K562 treated with DMSO at 1 percent for 12 hours (cell line): Measurements from ENCODE around the gene CA5B. TPM values are rescaled to one million over a fixed set of nuclear protein-coding genes. Genes with fewer than 3 reads are reported as not detected.

Experiments
- total RNA-seq: library from RNA; unstranded; fragments of 300-600 nt; gene quantifications from 2 replicates; pipeline ENCODE4 v1.2.3, GENCODE V29; 2022; ENCODE audit not compliant: insufficient read depth

The CA5B gene, protein sequence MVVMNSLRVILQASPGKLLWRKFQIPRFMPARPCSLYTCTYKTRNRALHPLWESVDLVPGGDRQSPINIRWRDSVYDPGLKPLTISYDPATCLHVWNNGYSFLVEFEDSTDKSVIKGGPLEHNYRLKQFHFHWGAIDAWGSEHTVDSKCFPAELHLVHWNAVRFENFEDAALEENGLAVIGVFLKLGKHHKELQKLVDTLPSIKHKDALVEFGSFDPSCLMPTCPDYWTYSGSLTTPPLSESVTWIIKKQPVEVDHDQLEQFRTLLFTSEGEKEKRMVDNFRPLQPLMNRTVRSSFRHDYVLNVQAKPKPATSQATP
- 0.48 and 1.1 TPM in 2 replicates for total RNA-seq

GRCh38 chrX:15737959-15738902, at the start of gene CA5B:
Gene CA5B (plus strand): TSS chrX:15738270. CDS start chrX:15750024, 11,754 bp downstream.

DNA sequence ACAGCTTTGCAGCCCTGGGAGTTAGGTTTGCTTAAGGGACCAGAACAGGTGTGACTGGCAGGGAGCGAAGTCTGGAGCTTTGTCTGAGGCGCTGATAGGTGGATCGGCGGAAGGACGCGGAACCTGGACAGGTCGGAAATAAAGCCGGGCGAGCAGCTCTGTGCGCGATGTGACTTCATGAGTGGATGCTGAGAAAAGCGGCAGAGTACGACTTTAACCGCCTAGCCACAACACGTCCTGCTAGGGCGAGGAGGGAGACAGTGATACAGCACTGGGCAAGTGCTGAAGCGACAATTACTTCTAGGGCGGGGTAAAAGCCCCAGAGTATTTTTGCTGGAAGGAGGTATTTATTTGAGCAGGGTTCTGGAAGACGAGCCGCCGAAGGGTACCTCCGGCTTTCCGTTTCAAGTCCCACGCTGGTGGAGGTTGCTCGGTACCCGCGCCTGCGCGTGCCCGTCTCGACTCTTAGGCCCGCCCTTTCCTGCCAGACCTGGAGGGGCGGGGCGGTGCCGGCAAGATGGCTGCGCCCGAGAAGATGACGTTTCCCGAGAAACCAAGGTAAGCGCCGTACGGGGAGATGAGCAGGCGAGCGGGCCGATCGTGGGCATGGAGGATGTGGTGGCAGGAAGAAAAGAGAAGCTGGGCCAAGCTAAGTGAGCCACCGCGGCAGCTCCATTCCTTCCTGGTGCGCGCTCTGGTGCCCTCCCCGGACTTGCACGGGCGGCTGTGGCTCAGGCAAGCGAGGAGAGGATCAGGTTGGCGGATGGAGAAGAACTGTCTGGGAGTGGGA, 52.1 kb downstream of the CA5B start, which contains the start of gene ZRSR2:
ZRSR2 (plus strand) TSS at position 506 of the 790 bp plus-strand sequence; CDS start at position 518, 12 bp downstream.

Other genes with a start within 250 kb of the CA5B start
- gene PIR, start 244.9 kb upstream of the CA5B start, total RNA-seq, result 12.8 and 15.7 TPM in 2 replicates
- gene BMX, start 237.5 kb upstream of the CA5B start, total RNA-seq, result not detected in 2 replicates
- gene ACE2, start 137.3 kb upstream of the CA5B start, total RNA-seq, result not detected in 2 replicates
- not detected in 2 replicates for gene CLTRN, start 73.5 kb upstream of the CA5B start, total RNA-seq
- gene ZRSR2, start 52.2 kb downstream of the CA5B start, total RNA-seq, result 12.2 and 14.9 TPM in 2 replicates
- gene AP1S2, start 116.5 kb downstream of the CA5B start, total RNA-seq, result 20.6 and 47.4 TPM in 2 replicates